Ectodermal cell (in vitro differentiated cells): ENCODE data around the gene CCM2.

Source experiments
- H3K27ac ChIP-seq: 2 replicates; pipeline ENCODE4 v1.7.0; 2013; ENCODE audit warnings: mild to moderate bottlenecking, low read depth, low read length; ENCODE audit not compliant: insufficient read depth, poor library complexity, severe bottlenecking
- H3K27me3 ChIP-seq: 2 replicates; pipeline ENCODE4 v1.7.0; 2013; ENCODE audit warnings: mild to moderate bottlenecking, low read length; ENCODE audit not compliant: insufficient read depth, control insufficient read depth, poor library complexity, severe bottlenecking
- H3K36me3 ChIP-seq: one replicate; pipeline ENCODE4 v1.7.0; 2013; ENCODE audit warnings: low read length; ENCODE audit not compliant: control insufficient read depth, insufficient read depth
- H3K4me1 ChIP-seq: one replicate; pipeline ENCODE4 v1.7.0; 2013; ENCODE audit warnings: low read length; ENCODE audit not compliant: control insufficient read depth, insufficient read depth
- H3K4me3 ChIP-seq: 2 replicates; pipeline ENCODE4 v1.7.0; 2013; ENCODE audit warnings: low read depth, low read length, control low read depth; ENCODE audit not compliant: insufficient read depth
- H3K9me3 ChIP-seq: 2 replicates; pipeline ENCODE4 v1.7.0; 2013; ENCODE audit warnings: mild to moderate bottlenecking, low read length, moderate library complexity; ENCODE audit not compliant: control insufficient read depth
- WGBS, 2 experiments: methylation state at CpG; one replicate each; pipeline ENCODE4 v1.1.7; 2013; ENCODE audit warnings: missing lambda C conversion rate in 2 of 2; 5-methylcytosine and 5-hydroxymethylcytosine counted together

The CCM2 gene

DNA sequence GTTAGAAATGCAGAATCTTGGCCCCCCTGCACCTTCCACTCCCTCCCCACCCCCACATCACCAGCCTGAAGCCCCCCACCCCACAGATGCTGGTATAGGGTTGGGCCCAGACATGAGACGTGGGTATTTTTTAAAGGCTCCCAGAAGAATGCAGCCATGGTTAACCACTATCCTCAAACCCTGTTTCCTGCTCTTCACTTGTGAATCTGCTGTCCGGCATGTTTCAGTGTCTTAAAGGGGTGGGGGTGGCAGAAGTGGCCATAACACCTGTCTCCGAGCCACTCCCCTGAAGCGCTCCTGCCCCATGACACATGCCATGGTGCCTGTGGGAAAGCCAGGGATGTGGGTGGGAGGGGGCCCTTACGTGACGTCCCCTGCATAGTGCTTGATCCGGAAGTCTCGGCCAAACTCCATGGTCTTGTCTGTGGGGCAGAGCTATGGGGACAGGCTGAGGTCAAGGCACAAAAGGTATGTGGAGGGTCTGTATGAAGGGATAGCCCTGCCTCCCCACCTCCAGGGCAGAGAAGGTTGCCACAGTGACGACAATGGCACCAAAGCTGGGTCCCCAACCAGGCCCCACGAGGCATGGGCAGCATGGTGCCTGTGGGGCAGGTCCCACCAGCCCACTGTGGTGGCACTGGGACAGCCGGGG is 30.8 kb upstream of the CCM2 start:
- Histone ChIP-seq H3K36me3 (no peaks in the 10 kb centered on the region), H3K27ac (no peak overlapping the region), H3K4me1 (no peaks in the 10 kb centered on the region), H3K9me3 (no peaks in the 10 kb centered on the region), H3K4me3 (no peak overlapping the region), H3K27me3 (peaks cover 2% of the 10 kb centered on the region)
- 94 to 96% methylated on average over 11 of the region's 11 CpGs for WGBS, 2 experiments

DNA sequence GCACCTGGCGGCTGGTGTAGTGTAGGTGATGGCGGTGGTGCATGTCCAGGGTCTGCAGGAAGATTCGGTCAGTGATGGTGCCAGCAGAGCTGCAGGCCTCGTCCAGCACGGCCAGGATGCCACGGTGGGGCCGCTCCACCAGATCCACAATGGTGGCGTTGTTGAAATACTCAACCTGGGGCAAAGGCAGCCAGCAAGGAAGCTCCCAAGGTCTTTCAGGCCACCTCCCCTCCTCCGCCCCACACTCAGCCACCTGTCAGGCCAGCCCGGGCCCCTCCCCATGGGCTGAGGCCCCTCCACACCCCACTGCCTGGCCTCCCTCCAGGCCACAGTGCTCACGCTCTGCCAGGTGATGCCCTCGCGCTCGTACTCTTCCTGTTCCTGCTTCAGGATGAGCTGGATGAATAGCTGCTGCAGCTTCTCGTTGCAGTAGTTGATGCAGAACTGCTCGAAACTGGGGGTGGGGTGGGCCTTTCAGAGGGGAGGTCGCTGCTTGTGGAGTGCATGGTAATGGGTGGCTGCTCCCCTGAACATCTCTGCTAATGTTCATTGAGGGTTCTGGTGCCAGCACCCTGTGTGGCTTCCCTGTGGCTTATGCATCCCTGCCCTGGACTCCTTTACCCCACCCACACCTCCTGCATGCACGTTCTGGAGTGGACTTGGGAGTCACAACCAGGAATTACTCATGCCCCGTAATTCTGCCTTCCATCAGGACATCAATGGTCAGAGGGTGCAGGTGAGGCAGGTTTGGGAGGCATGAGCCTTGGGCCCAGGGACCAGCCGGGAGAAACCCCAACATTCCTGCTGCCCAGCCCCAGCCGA is 30.1 kb upstream of the CCM2 start:
- WGBS, 2 experiments: 88 to 93% methylated on average over 21 of the region's 21 CpGs

DNA sequence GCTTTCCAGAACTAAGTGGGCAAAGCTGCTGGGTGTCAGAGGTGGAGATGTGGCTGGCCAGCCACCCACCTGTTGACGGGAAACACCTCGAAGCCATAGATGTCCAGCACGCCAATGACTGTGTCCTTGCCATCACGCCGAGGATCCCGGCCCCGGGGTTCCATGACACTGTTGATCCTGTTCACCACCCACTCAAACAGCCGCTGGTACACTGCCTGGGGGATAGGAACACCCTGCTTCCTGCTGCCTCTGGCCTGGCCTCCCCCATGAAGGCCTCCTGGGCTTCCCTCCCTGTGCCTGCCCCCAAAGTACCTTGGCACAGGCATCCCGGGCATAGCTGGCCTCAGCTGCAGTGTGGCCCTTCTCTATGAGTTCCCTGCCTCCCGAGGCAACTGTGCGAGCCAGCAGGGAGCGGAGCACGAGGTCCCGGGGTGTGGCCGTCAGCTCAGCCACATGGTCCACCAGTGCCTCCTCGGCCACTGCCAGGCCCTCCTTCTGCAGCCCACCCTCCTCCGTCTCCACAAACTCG is 29.4 kb upstream of the CCM2 start:
- H3K4me3 ChIP-seq: no peak overlapping the region
- H3K27ac ChIP-seq: no peak overlapping the region
- no peaks in the 10 kb centered on the region for H3K9me3 ChIP-seq
- 92% methylated on average over 18 of the region's 18 CpGs for WGBS, 2 experiments
- no peaks in the 10 kb centered on the region for H3K4me1 ChIP-seq
- H3K27me3 ChIP-seq: no peaks in the 10 kb centered on the region
- H3K36me3 ChIP-seq: no peaks in the 10 kb centered on the region

More for the DNA sequence above, 30.1 kb upstream of the CCM2 start:
- no peak overlapping the region for H3K4me3 ChIP-seq
- no peaks in the 10 kb centered on the region for H3K36me3 ChIP-seq
- H3K27ac ChIP-seq: no peak overlapping the region
- no peaks in the 10 kb centered on the region for H3K4me1 ChIP-seq
- no peaks in the 10 kb centered on the region for H3K9me3 ChIP-seq
- no peaks in the 10 kb centered on the region for H3K27me3 ChIP-seq

DNA sequence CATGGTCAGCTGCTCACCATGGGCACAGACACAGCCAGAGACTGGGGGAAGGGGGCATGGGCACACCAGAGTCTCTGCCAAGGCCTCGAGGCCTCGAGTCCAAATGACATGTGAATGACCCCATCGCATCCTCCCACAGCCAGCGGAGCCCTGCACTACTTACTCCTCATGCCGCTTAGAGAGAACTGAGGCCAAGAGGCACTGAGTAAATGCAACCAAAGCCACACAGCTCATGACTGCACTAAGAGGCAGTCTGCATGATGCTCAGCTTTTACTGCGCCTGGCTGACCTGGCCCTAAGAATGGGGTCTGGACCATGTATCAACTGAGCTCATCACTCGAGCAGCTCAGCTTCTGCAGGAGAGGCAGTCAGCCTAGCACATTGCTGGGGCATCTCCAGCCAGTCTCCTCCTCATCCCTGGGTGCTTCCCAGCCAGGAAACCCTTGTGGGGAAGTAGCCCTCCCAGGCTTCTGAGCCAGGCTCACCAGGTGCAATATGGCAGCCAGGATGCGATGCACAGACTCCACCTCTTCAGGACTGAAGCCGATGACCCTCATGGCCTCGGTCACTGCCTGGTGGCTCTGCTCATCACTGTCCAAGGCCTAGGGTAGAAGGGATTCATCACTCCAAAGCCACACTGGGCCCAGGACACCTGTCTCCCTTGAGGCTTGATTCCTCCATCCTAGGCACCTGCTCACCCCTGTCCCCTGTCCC is 28.7 kb upstream of the CCM2 start:
- H3K36me3 ChIP-seq: no peaks in the 10 kb centered on the region
- H3K27ac ChIP-seq: no peak overlapping the region
- no peaks in the 10 kb centered on the region for H3K27me3 ChIP-seq
- no peak overlapping the region for H3K4me3 ChIP-seq
- WGBS, 2 experiments: 90 to 91% methylated on average over 10 of the region's 10 CpGs
- no peaks in the 10 kb centered on the region for H3K4me1 ChIP-seq
- H3K9me3 ChIP-seq: no peaks in the 10 kb centered on the region

DNA sequence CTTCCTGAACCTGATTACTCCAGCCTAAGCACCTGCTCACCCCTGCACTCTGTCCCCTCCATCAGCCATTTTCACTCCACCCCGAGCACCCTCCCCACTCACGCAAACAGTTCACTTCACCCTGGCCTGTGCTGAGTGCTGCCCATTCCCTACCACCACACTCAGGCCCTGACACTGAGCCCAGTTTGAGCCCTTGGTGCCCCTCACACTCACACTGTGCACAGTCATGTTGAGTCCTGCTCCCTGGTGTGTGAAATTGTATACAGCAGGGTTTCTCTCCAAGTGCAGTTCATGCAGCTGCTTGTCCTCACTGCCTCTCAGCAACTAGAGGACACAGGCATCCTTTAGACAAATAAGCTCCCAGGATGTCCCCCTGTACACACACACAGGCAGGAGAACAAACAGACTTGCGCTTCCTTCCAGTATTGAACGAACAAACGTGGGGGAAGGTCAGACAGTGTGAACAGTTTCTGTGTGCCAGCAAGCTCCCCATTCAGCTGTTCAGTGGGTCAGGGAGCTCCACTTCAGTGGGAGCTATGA is 28.0 kb upstream of the CCM2 start:
- Histone ChIP-seq H3K27ac (no peak overlapping the region), H3K36me3 (no peaks in the 10 kb centered on the region), H3K4me1 (no peaks in the 10 kb centered on the region), H3K27me3 (no peaks in the 10 kb centered on the region), H3K9me3 (no peaks in the 10 kb centered on the region), H3K4me3 (no peak overlapping the region)
- WGBS, 2 experiments: 86 to 89% methylated on average over 5 of the region's 5 CpGs

DNA sequence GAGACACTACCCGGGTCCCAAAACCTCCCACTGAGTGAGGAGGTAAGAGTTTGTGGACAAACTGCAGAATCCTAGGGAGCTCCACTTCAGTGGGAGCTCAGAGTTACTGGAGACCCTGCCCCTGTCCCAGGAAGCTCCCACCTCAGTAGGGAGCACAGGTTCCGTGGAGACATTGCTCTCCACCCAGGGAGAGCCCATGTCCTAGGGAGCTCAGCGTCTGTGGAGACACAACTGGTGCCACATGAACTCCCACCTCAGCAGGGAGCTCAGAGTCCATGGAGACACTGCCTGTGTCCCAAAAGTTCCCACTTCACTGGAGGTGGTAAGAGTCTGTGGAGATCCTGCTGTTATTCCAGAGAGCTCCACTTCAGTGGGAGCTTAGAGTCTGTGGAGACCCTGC is 27.4 kb upstream of the CCM2 start:
- H3K36me3 ChIP-seq: no peaks in the 10 kb centered on the region
- no peaks in the 10 kb centered on the region for H3K27me3 ChIP-seq
- H3K4me1 ChIP-seq: no peaks in the 10 kb centered on the region
- no peak overlapping the region for H3K27ac ChIP-seq
- WGBS, 2 experiments: 90 to 92% methylated on average over 3 of the region's 3 CpGs
- no peaks in the 10 kb centered on the region for H3K9me3 ChIP-seq
- H3K4me3 ChIP-seq: no peak overlapping the region

DNA sequence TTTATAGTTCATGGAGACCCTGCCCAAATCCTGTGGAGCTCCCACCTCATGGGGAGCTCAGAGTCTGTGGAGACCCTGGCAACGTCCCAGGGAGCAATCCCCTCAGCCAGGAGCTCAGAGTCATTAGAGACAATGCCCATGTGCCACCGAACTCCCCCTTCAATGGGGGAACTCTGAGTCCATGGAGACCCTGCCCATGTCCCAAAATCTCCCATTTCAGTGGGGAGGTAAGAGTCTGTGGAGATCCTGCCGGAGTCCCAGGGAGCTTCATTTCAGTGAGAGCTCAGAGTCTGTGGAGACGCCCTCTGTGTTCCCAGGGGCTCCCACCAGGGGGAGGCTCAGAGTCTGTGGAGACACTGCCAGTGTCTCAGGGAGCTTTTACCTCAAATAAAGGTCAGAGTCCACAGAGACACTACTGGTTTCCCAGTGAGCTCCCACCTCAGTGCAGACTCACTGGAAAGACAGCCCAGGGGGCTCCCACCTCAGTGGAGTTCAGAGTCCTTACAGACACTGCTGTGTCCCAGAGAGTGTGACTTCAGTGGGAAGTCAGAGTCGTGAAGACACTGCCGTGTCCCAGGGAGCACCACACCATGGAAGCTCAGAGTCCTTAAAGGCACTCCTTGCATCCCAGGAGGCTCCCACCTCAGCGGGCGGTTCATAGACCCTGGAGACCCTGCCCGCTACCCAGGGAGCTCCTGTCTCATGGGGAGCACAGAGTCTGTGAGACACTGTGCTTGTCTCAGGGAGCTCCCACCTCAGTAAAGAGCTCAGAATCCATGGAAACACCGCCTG is 26.2 kb upstream of the CCM2 start:
- Histone ChIP-seq H3K4me1 (no peaks in the 10 kb centered on the region), H3K9me3 (no peaks in the 10 kb centered on the region), H3K27ac (no peak overlapping the region), H3K4me3 (no peak overlapping the region), H3K27me3 (no peaks in the 10 kb centered on the region), H3K36me3 (no peaks in the 10 kb centered on the region)
- 84 to 85% methylated on average over 10 of the region's 10 CpGs for WGBS, 2 experiments

DNA sequence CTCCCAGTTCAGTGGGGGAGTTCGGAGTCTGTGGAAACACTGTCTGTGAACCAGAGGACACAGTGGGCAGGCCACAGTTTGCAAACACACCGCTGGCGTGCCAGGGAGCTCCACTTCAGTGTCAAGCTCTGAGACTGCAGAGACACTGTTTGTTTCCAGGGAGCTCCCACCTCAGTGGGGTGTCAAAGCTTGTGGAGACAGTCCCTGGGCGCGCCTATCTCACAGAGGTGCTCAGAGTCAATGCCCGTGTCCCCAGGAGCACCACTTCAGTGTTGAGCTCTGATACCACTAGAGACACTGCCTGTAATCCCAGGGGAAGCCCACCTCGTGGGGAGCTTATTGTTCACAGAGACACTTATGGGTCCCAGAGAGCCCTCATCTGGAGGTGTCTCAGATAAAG is 25.5 kb upstream of the CCM2 start:
- H3K4me3 ChIP-seq: no peak overlapping the region
- 91 to 92% methylated on average over 7 of the region's 7 CpGs for WGBS, 2 experiments
- H3K27ac ChIP-seq: no peak overlapping the region
- H3K9me3 ChIP-seq: no peaks in the 10 kb centered on the region
- no peaks in the 10 kb centered on the region for H3K27me3 ChIP-seq
- no peaks in the 10 kb centered on the region for H3K4me1 ChIP-seq
- H3K36me3 ChIP-seq: no peaks in the 10 kb centered on the region

DNA sequence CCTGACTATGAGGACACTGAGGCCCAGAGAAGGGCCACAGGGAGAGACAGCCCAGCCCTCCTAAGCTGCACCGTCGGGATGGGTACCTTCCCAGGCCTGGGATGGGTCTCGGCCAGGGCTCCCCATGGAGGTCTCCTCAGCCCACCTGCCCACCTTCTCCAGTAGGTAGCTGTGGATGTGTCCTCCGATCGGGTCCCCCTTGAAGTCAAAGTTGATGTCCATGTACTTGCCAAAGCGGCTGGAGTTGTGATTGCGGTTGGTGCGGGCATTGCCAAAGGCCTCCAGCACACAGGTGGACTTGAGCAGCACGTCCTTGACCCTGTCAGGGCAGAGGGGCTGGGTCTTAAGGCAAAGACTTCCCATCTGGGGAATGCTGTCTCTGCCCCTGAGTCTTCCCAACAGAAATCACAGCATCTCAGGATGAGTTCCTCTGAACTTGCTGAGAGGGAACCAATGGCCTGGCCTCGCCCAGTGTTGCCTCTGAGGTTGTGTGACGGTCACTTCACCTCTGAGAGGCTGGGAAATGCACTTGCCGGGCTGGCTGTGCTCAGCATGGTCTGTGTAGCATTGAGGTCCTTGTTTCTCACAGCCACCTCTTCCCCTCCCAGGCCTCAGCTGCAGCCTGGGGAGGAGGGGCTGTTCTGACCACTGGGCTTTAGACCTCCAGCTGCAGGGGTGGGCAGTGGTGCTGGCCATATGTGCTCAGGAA is 24.5 kb upstream of the CCM2 start:
- Histone ChIP-seq H3K9me3 (no peaks in the 10 kb centered on the region), H3K27ac (no peak overlapping the region), H3K36me3 (no peaks in the 10 kb centered on the region), H3K4me1 (no peaks in the 10 kb centered on the region), H3K4me3 (no peak overlapping the region), H3K27me3 (no peaks in the 10 kb centered on the region)
- WGBS, 2 experiments: 90 to 92% methylated on average over 12 of the region's 12 CpGs
